ENCODE measurements around the gene MOCS1.
"Not testable (repeated sequence)": the region's sequence is repeated elsewhere in the genome, so short reads cannot be mapped to it uniquely, and the experiment has no call there.

Gene MOCS1

GRCh38 chr6:39934131-39934757 is at the start of gene MOCS1:
Gene MOCS1, minus strand, starts transcription at chr6:39934462. Its CDS starts 45 bp downstream, at chr6:39934417.
- Mint-ChIP-seq H3K36me3 (ENCODE audit: insufficient read depth) (no peaks in the 10 kb centered on the region), H3K4me1 (peaks cover 5% of the 10 kb centered on the region)

GRCh38 chr6:39984051-39984450 is 49.8 kb upstream of the MOCS1 start:
- no peaks in the 10 kb centered on the region for H3K36me3 Mint-ChIP-seq (ENCODE audit: insufficient read depth)
- H3K4me3 Mint-ChIP-seq: no peak overlapping the region
- no peak overlapping the region for H3K27ac Mint-ChIP-seq (ENCODE audit: low read depth)
- no peak for ATAC-seq (replicated peaks; ENCODE audit: extremely low read depth, poor library complexity, severe bottlenecking)
- no peaks in the 10 kb centered on the region for H3K4me1 Mint-ChIP-seq
- no peak for DNase-seq (ENCODE audit: low spot score in 2 of 2)
- H3K9me3 Mint-ChIP-seq: no peaks in the 10 kb centered on the region
- H3K27me3 Mint-ChIP-seq: peaks cover 23% of the 10 kb centered on the region

More at GRCh38 chr6:39934131-39934757, at the start of gene MOCS1:
- H3K4me3 Mint-ChIP-seq: peak within 1 kb of the TSS; percentile 54
- H3K9me3 Mint-ChIP-seq: no peaks in the 10 kb centered on the region
- DNase-seq (ENCODE audit: low spot score in 2 of 2): no peak
- peaks cover 73% of the 10 kb centered on the region for H3K27me3 Mint-ChIP-seq
- ATAC-seq (replicated peaks; ENCODE audit: extremely low read depth, poor library complexity, severe bottlenecking): no peak
- no peak within 1 kb of the TSS for H3K27ac Mint-ChIP-seq (ENCODE audit: low read depth)

GRCh38 chr6:39983193-39983592 is 48.9 kb upstream of the MOCS1 start:
- Mint-ChIP-seq H3K27ac (ENCODE audit: low read depth) (no peak overlapping the region), H3K36me3 (ENCODE audit: insufficient read depth) (no peaks in the 10 kb centered on the region), H3K27me3 (peaks cover 24% of the 10 kb centered on the region), H3K4me3 (no peak overlapping the region), H3K9me3 (no peaks in the 10 kb centered on the region), H3K4me1 (no peaks in the 10 kb centered on the region)
- ATAC-seq (replicated peaks; ENCODE audit: extremely low read depth, poor library complexity, severe bottlenecking) (no peak), DNase-seq (ENCODE audit: low spot score in 2 of 2) (no peak)

GRCh38 chr6:39982720-39983119 is 48.5 kb upstream of the MOCS1 start:
- H3K4me1 Mint-ChIP-seq: no peaks in the 10 kb centered on the region
- ATAC-seq (replicated peaks; ENCODE audit: extremely low read depth, poor library complexity, severe bottlenecking): no peak

GRCh38 chr6:39980839-39981580 is 46.7 kb upstream of the MOCS1 start:
- no peaks in the 10 kb centered on the region for H3K36me3 Mint-ChIP-seq (ENCODE audit: insufficient read depth)
- H3K27ac Mint-ChIP-seq (ENCODE audit: low read depth): no peak overlapping the region
- no peak overlapping the region for H3K4me3 Mint-ChIP-seq
- H3K9me3 Mint-ChIP-seq: no peaks in the 10 kb centered on the region
- H3K4me1 Mint-ChIP-seq: no peaks in the 10 kb centered on the region
- peaks cover 41% of the 10 kb centered on the region for H3K27me3 Mint-ChIP-seq
- DNase-seq (ENCODE audit: low spot score in 2 of 2): no peak
- no peak for ATAC-seq (replicated peaks; ENCODE audit: extremely low read depth, poor library complexity, severe bottlenecking)

More at GRCh38 chr6:39982720-39983119, 48.5 kb upstream of the MOCS1 start:
- DNase-seq (ENCODE audit: low spot score in 2 of 2): no peak
- H3K4me3 Mint-ChIP-seq: no peak overlapping the region
- H3K9me3 Mint-ChIP-seq: no peaks in the 10 kb centered on the region
- H3K27ac Mint-ChIP-seq (ENCODE audit: low read depth): no peak overlapping the region
- H3K27me3 Mint-ChIP-seq: peaks cover 28% of the 10 kb centered on the region
- no peaks in the 10 kb centered on the region for H3K36me3 Mint-ChIP-seq (ENCODE audit: insufficient read depth)

- Mint-ChIP-seq H3K4me3 (no peak overlapping the region), H3K27me3 (peaks cover 54% of the 10 kb centered on the region), H3K9me3 (no peaks in the 10 kb centered on the region), H3K4me1 (no peaks in the 10 kb centered on the region), H3K27ac (ENCODE audit: low read depth) (no peak overlapping the region), H3K36me3 (ENCODE audit: insufficient read depth) (no peaks in the 10 kb centered on the region)
- ATAC-seq (replicated peaks; ENCODE audit: extremely low read depth, poor library complexity, severe bottlenecking): no peak
- no peak for DNase-seq (ENCODE audit: low spot score in 2 of 2)
Observed at GRCh38 chr6:39979461-39980328, 45.4 kb upstream of the MOCS1 start.

- no peak overlapping the region for H3K27ac Mint-ChIP-seq (ENCODE audit: low read depth)
- H3K4me3 Mint-ChIP-seq: no peak overlapping the region
- no peaks in the 10 kb centered on the region for H3K4me1 Mint-ChIP-seq
- DNase-seq (ENCODE audit: low spot score in 2 of 2): no peak
- peaks cover 65% of the 10 kb centered on the region for H3K27me3 Mint-ChIP-seq
- H3K36me3 Mint-ChIP-seq (ENCODE audit: insufficient read depth): no peaks in the 10 kb centered on the region
- no peak for ATAC-seq (replicated peaks; ENCODE audit: extremely low read depth, poor library complexity, severe bottlenecking)
- H3K9me3 Mint-ChIP-seq: no peaks in the 10 kb centered on the region
Observed at GRCh38 chr6:39978240-39978639, 44.0 kb upstream of the MOCS1 start.

GRCh38 chr6:39973661-39974060 is 39.4 kb upstream of the MOCS1 start:
- ATAC-seq (replicated peaks; ENCODE audit: extremely low read depth, poor library complexity, severe bottlenecking) (no peak), DNase-seq (ENCODE audit: low spot score in 2 of 2) (no peak)
- Mint-ChIP-seq H3K36me3 (ENCODE audit: insufficient read depth) (no peaks in the 10 kb centered on the region), H3K27ac (ENCODE audit: low read depth) (no peak overlapping the region), H3K9me3 (no peaks in the 10 kb centered on the region), H3K27me3 (peaks cover 48% of the 10 kb centered on the region), H3K4me1 (no peaks in the 10 kb centered on the region), H3K4me3 (no peak overlapping the region)

- DNase-seq (ENCODE audit: low spot score in 2 of 2); ATAC-seq (replicated peaks; ENCODE audit: extremely low read depth, poor library complexity, severe bottlenecking); H3K36me3 Mint-ChIP-seq (ENCODE audit: insufficient read depth); H3K9me3 Mint-ChIP-seq; H3K4me3 Mint-ChIP-seq; H3K27ac Mint-ChIP-seq (ENCODE audit: low read depth); H3K4me1 Mint-ChIP-seq: not testable (repeated sequence)
- peaks cover 48% of the 10 kb centered on the region for H3K27me3 Mint-ChIP-seq
Observed at GRCh38 chr6:39972717-39973116, 38.5 kb upstream of the MOCS1 start.

- H3K36me3 Mint-ChIP-seq (ENCODE audit: insufficient read depth); DNase-seq (ENCODE audit: low spot score in 2 of 2); H3K27ac Mint-ChIP-seq (ENCODE audit: low read depth); H3K4me3 Mint-ChIP-seq; ATAC-seq (replicated peaks; ENCODE audit: extremely low read depth, poor library complexity, severe bottlenecking); H3K4me1 Mint-ChIP-seq; H3K9me3 Mint-ChIP-seq: not testable (repeated sequence)
- H3K27me3 Mint-ChIP-seq: peaks cover 48% of the 10 kb centered on the region
Observed at GRCh38 chr6:39971131-39971530, 36.9 kb upstream of the MOCS1 start.

GRCh38 chr6:39965751-39966150 is 31.5 kb upstream of the MOCS1 start:
- Mint-ChIP-seq H3K9me3 (no peaks in the 10 kb centered on the region), H3K4me3 (no peak overlapping the region), H3K27me3 (peaks cover 67% of the 10 kb centered on the region), H3K36me3 (ENCODE audit: insufficient read depth) (no peaks in the 10 kb centered on the region), H3K27ac (ENCODE audit: low read depth) (no peak overlapping the region), H3K4me1 (no peaks in the 10 kb centered on the region)
- DNase-seq (ENCODE audit: low spot score in 2 of 2) (no peak), ATAC-seq (replicated peaks; ENCODE audit: extremely low read depth, poor library complexity, severe bottlenecking) (no peak)

- no peak for ATAC-seq (replicated peaks; ENCODE audit: extremely low read depth, poor library complexity, severe bottlenecking)
- H3K27me3 Mint-ChIP-seq: peaks cover 67% of the 10 kb centered on the region
- H3K36me3 Mint-ChIP-seq (ENCODE audit: insufficient read depth): no peaks in the 10 kb centered on the region
Observed at GRCh38 chr6:39964530-39964929, 30.3 kb upstream of the MOCS1 start.

More at GRCh38 chr6:39964530-39964929, 30.3 kb upstream of the MOCS1 start:
- no peak for DNase-seq (ENCODE audit: low spot score in 2 of 2)
- H3K27ac Mint-ChIP-seq (ENCODE audit: low read depth): no peak overlapping the region
- no peaks in the 10 kb centered on the region for H3K4me1 Mint-ChIP-seq
- no peak overlapping the region for H3K4me3 Mint-ChIP-seq
- H3K9me3 Mint-ChIP-seq: no peaks in the 10 kb centered on the region

Data from central memory CD8-positive, alpha-beta T cell (primary cell).